PC-9 (cell line): ENCODE measurements around the gene RPGRIP1L. TPM values are rescaled to one million over a fixed set of nuclear protein-coding genes. Genes with fewer than 3 reads are reported as not detected.

Experiments
- BruUV-seq: library from RNA; stranded (reverse); fragments of 400-500 nt; replicated peaks from 2 replicates; lab custom pipeline; 2021; lab: Mats Ljungman, UMichigan
- CTCF ChIA-PET: fragments of 300-600 bp; sonication (Branson Sonifier 250); formaldehyde crosslinking; loops from one replicate; lab custom pipeline; 2022; ENCODE audit warnings: antibody characterized with exemption; lab: Charles Lee
- POLR2A ChIA-PET: fragments of 300-600 bp; sonication (Branson Sonifier 250); formaldehyde crosslinking; loops from one replicate; lab custom pipeline; 2022; ENCODE audit warnings: antibody characterized with exemption; ENCODE audit not compliant: unreplicated experiment; lab: Charles Lee
- DNase-seq, 2 experiments: peaks; one replicate each; pipeline versions ENCODE4 v3.0.0 to v3.0.0-alpha.2; 2015 to 2022; ENCODE audit warnings: mixed read lengths in 1 of 2
- H2AFZ ChIP-seq: fragments of 200-600 bp; sonication (generic); 2 replicates; pipeline ENCODE4 v1.8.1; 2017; ENCODE audit warnings: antibody characterized with exemption
- H3F3A ChIP-seq: fragments of 200-600 bp; sonication (generic); 2 replicates; pipeline ENCODE4 v1.8.1; 2017; ENCODE audit warnings: antibody characterized with exemption, mild to moderate bottlenecking, low read depth; ENCODE audit not compliant: insufficient read depth
- H3K27ac ChIP-seq: fragments of 200-600 bp; sonication (generic); 2 replicates; pipeline ENCODE4 v1.6.1; 2016; ENCODE audit warnings: mixed run types
- H3K27me3 ChIP-seq: fragments of 200-600 bp; sonication (generic); 2 replicates; pipeline ENCODE4 v1.6.1; 2016; ENCODE audit warnings: low read depth, mixed run types; ENCODE audit not compliant: insufficient read depth
- H3K36me3 ChIP-seq: fragments of 200-600 bp; sonication (generic); 2 replicates; pipeline ENCODE4 v1.6.1; 2016; ENCODE audit warnings: low read depth, mixed run types
- H3K4me1 ChIP-seq: fragments of 200-600 bp; sonication (generic); replicated peaks from 2 replicates; pipeline ENCODE4 v1.6.1; 2016; ENCODE audit warnings: mixed run types; ENCODE audit not compliant: insufficient read depth
- H3K4me2 ChIP-seq: fragments of 200-600 bp; sonication (generic); 2 replicates; pipeline ENCODE4 v1.6.1; 2017; ENCODE audit warnings: mixed run types
- H3K4me3 ChIP-seq: fragments of 200-600 bp; sonication (generic); 2 replicates; pipeline ENCODE4 v1.6.1; 2016; ENCODE audit warnings: mixed run types
- H3K79me2 ChIP-seq: fragments of 200-600 bp; sonication (generic); 2 replicates; pipeline ENCODE4 v1.6.1; 2017; ENCODE audit warnings: low read depth, mixed run types
- H3K9me2 ChIP-seq: fragments of 200-600 bp; sonication (generic); 2 replicates; pipeline ENCODE4 v1.8.1; 2017; ENCODE audit warnings: mild to moderate bottlenecking; ENCODE audit not compliant: insufficient read depth
- H3K9me3 ChIP-seq: fragments of 200-600 bp; sonication (generic); 2 replicates; pipeline ENCODE4 v1.8.1; 2016; ENCODE audit warnings: low read depth; ENCODE audit not compliant: insufficient read depth
- H4K20me1 ChIP-seq: fragments of 200-600 bp; sonication (generic); 2 replicates; pipeline ENCODE4 v1.8.1; 2017; ENCODE audit not compliant: insufficient read depth
- CTCF ChIP-seq: fragments of 200-600 bp; sonication (generic); conservative IDR thresholded peaks from 2 replicates; pipeline ENCODE4 v1.6.1; 2017; ENCODE audit warnings: mixed run types, antibody characterized with exemption, mild to moderate bottlenecking, moderate library complexity
- EZH2 ChIP-seq: fragments of 200-600 bp; sonication (generic); IDR thresholded peaks from 2 replicates; pipeline ENCODE4 v1.8.0; 2017; ENCODE audit warnings: antibody characterized with exemption, low read depth
- intact Hi-C: fragments of 100-400 bp; cut with micrococcal nuclease; formaldehyde crosslinking; loops from one replicate; pipeline ENCODE4 v1.10.0; 2022; ENCODE audit not compliant: unreplicated experiment
- total RNA-seq: library from RNA; stranded (reverse); gene quantifications from 2 replicates; pipeline ENCODE4 v1.2.3, GENCODE V29; 2021

Gene RPGRIP1L
- total RNA-seq, 1 experiment from 2014 or later, result 14.0 TPM

GRCh38 chr16:53730693-53731092 is 27.0 kb upstream of the RPGRIP1L start:
- no peaks in the 10 kb centered on the region for H3K9me3 ChIP-seq
- H3K9me2 ChIP-seq, result no peaks in the 10 kb centered on the region
- no peak for DNase-seq
- no peak overlapping the region for H3K4me3 ChIP-seq
- H2AFZ ChIP-seq, result no peak overlapping the region
- peaks cover 20% of the 10 kb centered on the region; the same call in 1 of the 2 replicates for H3F3A ChIP-seq
- no peak for TF ChIP-seq EZH2
- TF ChIP-seq CTCF, result no peak
- no TSS peak for BruUV-seq
- H3K4me2 ChIP-seq, result no peak overlapping the region
- H3K36me3 ChIP-seq, result no peaks in the 10 kb centered on the region
- intact Hi-C loops, result no loop called here
- ChIA-PET CTCF (no interaction called here), POLR2A (no interaction called here)
- H3K4me1 ChIP-seq, result peaks cover 31% of the 10 kb centered on the region
- H3K79me2 ChIP-seq, result peaks cover 66% of the 10 kb centered on the region
- no peak overlapping the region for H3K27ac ChIP-seq
- H3K27me3 ChIP-seq, result no peaks in the 10 kb centered on the region
- peaks cover 4% of the 10 kb centered on the region; the same call in 1 of the 2 replicates for H4K20me1 ChIP-seq

GRCh38 chr16:53726625-53727024 is 23.0 kb upstream of the RPGRIP1L start:
- peaks cover 4% of the 10 kb centered on the region; the same call in 1 of the 2 replicates for H4K20me1 ChIP-seq
- TF ChIP-seq EZH2, result no peak
- no peak for TF ChIP-seq CTCF
- no peaks in the 10 kb centered on the region for H3K36me3 ChIP-seq
- no peak overlapping the region for H3K4me3 ChIP-seq
- peaks cover 5% of the 10 kb centered on the region; the same call in 1 of the 2 replicates for H3F3A ChIP-seq
- BruUV-seq, result no TSS peak
- peak in 1 of 2 experiments; percentile 37 for DNase-seq
- ChIA-PET CTCF (no interaction called here), POLR2A (no interaction called here)
- H3K27me3 ChIP-seq, result no peaks in the 10 kb centered on the region
- peaks cover 12% of the 10 kb centered on the region for H3K4me1 ChIP-seq
- no peaks in the 10 kb centered on the region for H3K9me3 ChIP-seq
- H3K9me2 ChIP-seq, result no peaks in the 10 kb centered on the region
- no peak overlapping the region for H2AFZ ChIP-seq
- 0 out of 2 replicates have a peak overlapping the region, but pooled peaks have one; percentile 7 for H3K4me2 ChIP-seq
- intact Hi-C loops, result no loop called here
- H3K27ac ChIP-seq, result no peak overlapping the region
- H3K79me2 ChIP-seq, result peaks cover 43% of the 10 kb centered on the region

GRCh38 chr16:53721017-53721416 is 17.4 kb upstream of the RPGRIP1L start:
- ChIA-PET CTCF (interaction anchor here (0.6 kb wide), 1 partner anchor 641 kb away, joined by 3 read pairs; no protein-coding TSS in a partner anchor), POLR2A (no interaction called here)
- H3K4me3 ChIP-seq, result no peak overlapping the region
- H4K20me1 ChIP-seq, result no peaks in the 10 kb centered on the region
- H3K4me2 ChIP-seq, result no peak overlapping the region
- peaks cover 5% of the 10 kb centered on the region; the same call in 1 of the 2 replicates for H3K4me1 ChIP-seq
- DNase-seq, result no peak
- H3K27ac ChIP-seq, result no peak overlapping the region
- BruUV-seq, result no TSS peak
- H3K9me2 ChIP-seq, result no peaks in the 10 kb centered on the region
- H3K79me2 ChIP-seq, result peaks cover 42% of the 10 kb centered on the region
- no peaks in the 10 kb centered on the region; the same call in 1 of the 2 replicates for H3K36me3 ChIP-seq
- intact Hi-C loops, result no loop called here
- TF ChIP-seq EZH2 (no peak), CTCF (no peak)
- H3K9me3 ChIP-seq, result no peaks in the 10 kb centered on the region
- no peaks in the 10 kb centered on the region; the same call in 1 of the 2 replicates for H3F3A ChIP-seq
- no peak overlapping the region for H2AFZ ChIP-seq
- no peaks in the 10 kb centered on the region for H3K27me3 ChIP-seq
